Activated CD8-positive, alpha-beta memory T cell treated with anti-CD3 and anti-CD28 coated beads, Interleukin-2, amount 10 ng/mL, durations not matched to agents 7 days and 5 days (primary cell): ENCODE measurements around the gene CDC42BPA. TPM values are rescaled to one million over a fixed set of nuclear protein-coding genes. Genes with fewer than 3 reads are reported as not detected.
"Not testable (repeated sequence)": the region's sequence is repeated elsewhere in the genome, so short reads cannot be mapped to it uniquely, and the experiment has no call there.

Experiments
- ATAC-seq: fragments of 150-1000 bp; cut with Tn5 transposase; one replicate; pipeline ENCODE4 v1.10.0; 2021; ENCODE audit warnings: moderate library complexity
- CTCF ChIA-PET: fragments of 350-600 bp; sonication (Branson Sonifier 250); formaldehyde crosslinking; loops from one replicate; lab custom pipeline; 2021; ENCODE audit warnings: antibody characterized with exemption; lab: Charles Lee
- DNase-seq: peaks from one replicate; pipeline ENCODE4 v3.0.0-alpha.2; 2020
- H3K27ac Mint-ChIP-seq: one replicate; pipeline ENCODE4 v1.8.0; 2021; ENCODE audit warnings: mild to moderate bottlenecking, mixed read lengths
- H3K27me3 Mint-ChIP-seq: one replicate; pipeline ENCODE4 v1.8.0; 2021; ENCODE audit warnings: mixed read lengths
- H3K36me3 Mint-ChIP-seq: one replicate; pipeline ENCODE4 v1.8.0; 2021; ENCODE audit warnings: mild to moderate bottlenecking, mixed read lengths
- H3K4me1 Mint-ChIP-seq: one replicate; pipeline ENCODE4 v1.8.0; 2021; ENCODE audit warnings: mixed read lengths
- H3K4me3 Mint-ChIP-seq: one replicate; pipeline ENCODE4 v1.8.0; 2021; ENCODE audit warnings: mild to moderate bottlenecking, moderate library complexity, mixed read lengths
- H3K9me3 Mint-ChIP-seq: one replicate; pipeline ENCODE4 v1.8.0; 2022; ENCODE audit warnings: low read depth, mixed read lengths
- total RNA-seq, 2 experiments: library from RNA; stranded (reverse); gene quantifications; one replicate each; pipeline ENCODE4 v1.2.3, GENCODE V29; 2021

Gene CDC42BPA
- total RNA-seq, 2 experiments from 2014 or later: 1.3 to 2.8 TPM

DNA sequence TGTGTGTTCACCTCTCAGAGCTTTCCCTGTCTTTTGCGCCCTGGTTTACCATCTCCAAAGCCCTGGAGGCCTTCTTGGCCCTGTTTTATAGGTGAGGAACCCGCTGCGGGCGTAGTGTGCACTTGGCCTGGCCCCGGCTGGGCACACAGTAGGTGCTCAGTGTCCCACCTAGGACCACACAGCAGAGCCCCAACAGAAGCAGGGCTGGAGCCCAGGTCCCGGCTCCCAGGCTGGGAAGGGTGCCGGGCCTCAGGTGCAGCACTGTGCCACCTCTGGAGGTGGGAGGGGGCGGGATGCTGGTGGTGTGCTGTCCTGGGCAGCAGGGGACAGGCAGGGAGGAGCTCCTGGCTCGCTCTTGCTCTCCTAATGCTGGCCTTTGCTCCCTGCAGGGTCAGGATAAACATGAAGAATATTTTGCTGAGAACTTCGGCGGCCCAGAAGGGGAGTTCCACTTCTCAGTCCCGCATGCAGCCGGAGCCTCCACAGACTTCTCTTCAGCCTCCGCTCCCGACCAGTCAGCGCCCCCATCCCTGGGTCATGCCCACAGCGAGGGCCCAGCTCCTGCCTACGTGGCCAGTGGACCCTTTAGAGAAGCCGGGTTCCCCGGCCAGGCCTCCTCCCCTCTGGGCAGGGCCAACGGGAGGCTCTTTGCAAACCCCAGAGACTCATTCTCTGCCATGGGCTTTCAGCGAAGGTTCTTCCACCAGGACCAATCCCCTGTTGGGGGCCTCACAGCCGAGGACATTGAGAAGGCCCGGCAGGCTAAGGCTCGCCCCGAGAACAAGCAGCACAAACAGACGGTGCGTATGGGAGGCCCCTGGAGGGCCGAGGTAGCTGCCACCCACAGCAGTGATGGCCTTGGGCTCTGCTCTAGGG, 353.4 kb downstream of the CDC42BPA start:
- H3K36me3 Mint-ChIP-seq: peaks cover 2% of the 10 kb centered on the region
- CTCF ChIA-PET: no interaction called here
- DNase-seq (no peak), ATAC-seq (no peak)
- H3K27me3 Mint-ChIP-seq: no peaks in the 10 kb centered on the region
- no peak overlapping the region for H3K27ac Mint-ChIP-seq
- no peaks in the 10 kb centered on the region for H3K4me1 Mint-ChIP-seq
- no peak overlapping the region for H3K4me3 Mint-ChIP-seq
- H3K9me3 Mint-ChIP-seq: no peaks in the 10 kb centered on the region

DNA sequence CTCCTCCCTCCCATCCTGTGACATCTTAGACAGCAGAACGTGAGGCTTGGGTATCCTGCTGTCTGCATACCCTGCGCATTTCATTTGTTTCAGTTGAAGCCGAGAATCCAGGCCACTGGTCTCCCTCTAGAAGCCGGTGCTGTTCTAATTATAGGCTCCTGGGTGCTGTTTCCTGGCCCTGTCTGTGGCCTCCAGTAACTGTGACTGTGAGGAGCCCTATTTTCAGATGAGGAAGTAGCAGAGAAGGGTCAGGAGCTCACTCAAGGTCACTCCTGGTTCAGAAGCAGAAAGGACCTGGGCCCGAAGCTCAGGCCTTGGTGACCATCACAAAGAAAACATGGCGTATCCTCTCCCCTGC, 354.2 kb downstream of the CDC42BPA start:
- Mint-ChIP-seq H3K4me1 (no peaks in the 10 kb centered on the region), H3K27ac (no peak overlapping the region), H3K27me3 (no peaks in the 10 kb centered on the region), H3K4me3 (no peak overlapping the region), H3K36me3 (peaks cover 1% of the 10 kb centered on the region), H3K9me3 (no peaks in the 10 kb centered on the region)
- CTCF ChIA-PET: no interaction called here
- DNase-seq: no peak
- ATAC-seq: no peak

- CTCF ChIA-PET: no interaction called here
- ATAC-seq: no peak
- Mint-ChIP-seq H3K4me1 (no peaks in the 10 kb centered on the region), H3K27ac (no peak overlapping the region), H3K4me3 (no peak overlapping the region), H3K9me3 (no peaks in the 10 kb centered on the region), H3K36me3 (peaks cover 6% of the 10 kb centered on the region), H3K27me3 (no peaks in the 10 kb centered on the region)
- no peak for DNase-seq
Measured at GRCh38 chr1:226962421-226963391, 355.6 kb downstream of the CDC42BPA start.

- CTCF ChIA-PET: no interaction called here
- H3K36me3 Mint-ChIP-seq: peaks cover 9% of the 10 kb centered on the region
- DNase-seq (no peak), ATAC-seq (no peak)
- H3K9me3 Mint-ChIP-seq: peaks cover 6% of the 10 kb centered on the region
- H3K27ac Mint-ChIP-seq: no peak overlapping the region
- no peaks in the 10 kb centered on the region for H3K4me1 Mint-ChIP-seq
- H3K27me3 Mint-ChIP-seq: no peaks in the 10 kb centered on the region
- H3K4me3 Mint-ChIP-seq: no peak overlapping the region
Measured at GRCh38 chr1:226960944-226961765, 357.1 kb downstream of the CDC42BPA start.

DNA sequence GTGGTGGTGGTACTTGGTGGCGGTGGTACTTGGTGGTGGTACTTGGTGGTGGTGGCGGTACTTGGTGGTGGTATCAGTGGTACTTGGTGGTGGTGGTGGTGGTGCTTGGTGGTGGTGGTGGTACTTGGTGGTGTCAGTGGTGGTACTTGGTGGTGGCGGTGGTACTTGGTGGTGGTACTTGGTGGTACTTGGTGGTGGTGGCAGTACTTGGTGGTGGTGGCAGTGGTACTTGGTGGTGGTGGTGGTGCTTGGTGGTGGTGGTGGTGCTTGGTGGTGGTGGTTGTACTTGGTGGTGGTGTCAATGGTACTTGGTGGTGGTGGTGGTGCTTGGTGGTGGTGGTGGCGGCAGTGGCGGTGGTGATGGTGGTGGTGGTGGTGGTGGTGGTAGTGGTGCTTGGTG, 358.0 kb downstream of the CDC42BPA start:
- Mint-ChIP-seq H3K4me1 (no peaks in the 10 kb centered on the region), H3K27me3 (no peaks in the 10 kb centered on the region), H3K9me3 (peaks cover 9% of the 10 kb centered on the region), H3K36me3 (peaks cover 12% of the 10 kb centered on the region), H3K27ac (no peak overlapping the region), H3K4me3 (no peak overlapping the region)
- DNase-seq (no peak), ATAC-seq (no peak)
- CTCF ChIA-PET: no interaction called here

DNA sequence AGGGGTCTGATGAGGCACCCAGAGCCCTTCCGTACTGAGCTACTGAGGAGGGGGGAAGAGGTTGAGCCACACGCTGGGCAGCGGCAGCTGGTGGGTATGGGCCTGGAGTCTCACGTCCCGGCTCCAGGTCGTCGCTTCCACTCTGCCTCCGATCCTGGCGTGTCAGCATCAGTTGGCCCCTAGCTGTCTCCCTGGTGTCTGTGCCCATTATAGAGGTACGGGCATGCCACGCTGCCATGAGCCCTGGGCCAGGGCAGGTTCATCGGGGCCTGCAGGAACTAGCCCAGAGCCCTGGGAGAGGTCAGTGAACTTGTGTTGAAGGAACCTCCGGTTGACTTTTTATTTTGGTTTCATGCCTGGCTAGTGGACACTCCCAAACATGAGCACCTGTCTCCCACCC, 360.0 kb downstream of the CDC42BPA start:
- no peak for DNase-seq
- Mint-ChIP-seq H3K9me3 (peaks cover 13% of the 10 kb centered on the region), H3K36me3 (peaks cover 17% of the 10 kb centered on the region), H3K4me1 (no peaks in the 10 kb centered on the region), H3K27me3 (no peaks in the 10 kb centered on the region), H3K4me3 (no peak overlapping the region), H3K27ac (no peak overlapping the region)
- ATAC-seq: no peak
- CTCF ChIA-PET: no interaction called here

DNA sequence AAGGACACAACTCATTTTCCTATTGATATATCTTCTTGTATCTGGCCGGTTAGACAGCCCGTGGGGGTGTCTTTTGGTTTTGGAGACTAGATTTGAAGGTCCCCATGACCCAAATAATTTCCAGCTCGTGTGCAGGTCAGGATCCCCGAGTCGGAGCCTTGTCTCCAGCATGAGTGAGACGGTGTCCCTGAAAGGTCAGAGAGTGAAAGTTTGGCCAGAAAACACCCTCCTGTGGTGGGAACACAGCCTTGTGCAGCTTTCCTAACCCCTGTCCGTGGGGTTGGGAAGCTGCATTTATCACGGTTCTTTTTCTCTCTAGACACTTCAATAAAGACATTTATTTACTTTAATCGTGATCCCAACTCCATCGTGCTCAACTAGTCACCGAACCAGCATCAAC, 360.6 kb downstream of the CDC42BPA start:
- Mint-ChIP-seq H3K4me3 (no peak overlapping the region), H3K36me3 (peaks cover 17% of the 10 kb centered on the region), H3K27ac (no peak overlapping the region), H3K4me1 (no peaks in the 10 kb centered on the region), H3K9me3 (peaks cover 13% of the 10 kb centered on the region), H3K27me3 (no peaks in the 10 kb centered on the region)
- ATAC-seq (no peak), DNase-seq (no peak)
- CTCF ChIA-PET: no interaction called here

GRCh38 chr1:226956942-226957713, 361.2 kb downstream of the CDC42BPA start:
- Mint-ChIP-seq H3K27me3 (no peaks in the 10 kb centered on the region), H3K36me3 (peaks cover 17% of the 10 kb centered on the region), H3K4me3 (no peak overlapping the region), H3K9me3 (peaks cover 13% of the 10 kb centered on the region), H3K4me1 (no peaks in the 10 kb centered on the region), H3K27ac (no peak overlapping the region)
- DNase-seq: no peak
- CTCF ChIA-PET: no interaction called here
- no peak for ATAC-seq

- H3K9me3 Mint-ChIP-seq: peaks cover 13% of the 10 kb centered on the region
- H3K27ac Mint-ChIP-seq, CTCF ChIA-PET, H3K4me1 Mint-ChIP-seq, ATAC-seq, H3K27me3 Mint-ChIP-seq, H3K4me3 Mint-ChIP-seq, DNase-seq: not testable (repeated sequence)
- peaks cover 17% of the 10 kb centered on the region for H3K36me3 Mint-ChIP-seq
Measured at GRCh38 chr1:226955857-226956256, 362.4 kb downstream of the CDC42BPA start.

- DNase-seq (no peak), ATAC-seq (no peak)
- Mint-ChIP-seq H3K36me3 (peaks cover 16% of the 10 kb centered on the region), H3K27me3 (no peaks in the 10 kb centered on the region), H3K9me3 (peaks cover 13% of the 10 kb centered on the region), H3K4me1 (no peaks in the 10 kb centered on the region), H3K27ac (no peak overlapping the region), H3K4me3 (no peak overlapping the region)
- CTCF ChIA-PET: no interaction called here
Measured at GRCh38 chr1:226954777-226955176, 363.5 kb downstream of the CDC42BPA start.

- CTCF ChIA-PET: no interaction called here
- no peaks in the 10 kb centered on the region for H3K4me1 Mint-ChIP-seq
- H3K4me3 Mint-ChIP-seq: no peak overlapping the region
- DNase-seq (no peak), ATAC-seq (no peak)
- peaks cover 13% of the 10 kb centered on the region for H3K9me3 Mint-ChIP-seq
- H3K27ac Mint-ChIP-seq: no peak overlapping the region
- H3K36me3 Mint-ChIP-seq: peaks cover 15% of the 10 kb centered on the region
- H3K27me3 Mint-ChIP-seq: no peaks in the 10 kb centered on the region
Measured at GRCh38 chr1:226954337-226954736, 364.0 kb downstream of the CDC42BPA start.

- H3K9me3 Mint-ChIP-seq: peaks cover 13% of the 10 kb centered on the region
Measured at GRCh38 chr1:226953175-226953800, 365.0 kb downstream of the CDC42BPA start.

More at GRCh38 chr1:226953175-226953800, 365.0 kb downstream of the CDC42BPA start:
- H3K36me3 Mint-ChIP-seq: peaks cover 13% of the 10 kb centered on the region
- ATAC-seq: no peak
- CTCF ChIA-PET: no interaction called here
- no peak overlapping the region for H3K4me3 Mint-ChIP-seq
- H3K27ac Mint-ChIP-seq: no peak overlapping the region
- DNase-seq: no peak
- no peaks in the 10 kb centered on the region for H3K4me1 Mint-ChIP-seq
- no peaks in the 10 kb centered on the region for H3K27me3 Mint-ChIP-seq
